HepG2 (cell line): ENCODE data around the gene CDK1. TPM values are rescaled to one million over a fixed set of nuclear protein-coding genes. Genes with fewer than 3 reads are reported as not detected.

Experiments
- ATAC-seq: fragments of 200-7000 bp; cut with Tn5 transposase; 3 replicates; pipeline ENCODE4 v1.9.1; 2020; ENCODE audit warnings: mild to moderate bottlenecking, moderate library complexity
- BruUV-seq: library from RNA; stranded (reverse); fragments of 400-500 nt; replicated peaks from 2 replicates; lab custom pipeline; 2021; lab: Mats Ljungman, UMichigan
- CTCF ChIA-PET: fragments of 300-600 bp; formaldehyde crosslinking; extraction: SDS; loops from one replicate; lab custom pipeline; 2021; ENCODE audit warnings: low total read pairs, inconsistent platforms, low intra/inter-chr PET ratio; lab: Yijun Ruan, JAX
- POLR2A ChIA-PET: fragments of 350-600 bp; sonication (Branson Sonifier 250); formaldehyde crosslinking; loops from one replicate; lab custom pipeline; 2020; ENCODE audit warnings: antibody characterized with exemption, inconsistent platforms; lab: Yijun Ruan, JAX
- DNase-seq: peaks from one replicate; pipeline ENCODE4 v3.0.0-alpha.2; 2015; ENCODE audit warnings: low spot score
- FAIRE-seq: peaks from 3 replicates; lab custom pipeline; 2011; peaks lifted over from hg19 to GRCh38; lab: Jason Lieb, UNC
- H2AFZ ChIP-seq: one replicate; pipeline ENCODE4 v1.6.1; 2011; ENCODE audit warnings: low read length, inconsistent platforms
- H3K27ac ChIP-seq: fragments of 300-600 bp; 3 replicates; pipeline ENCODE4 v1.8.0; 2011; ENCODE audit warnings: mixed run types, mild to moderate bottlenecking, mixed read lengths, low read length, inconsistent platforms; ENCODE audit not compliant: insufficient read depth; ENCODE audit errors: extremely low read length
- H3K27me3 ChIP-seq, 2 experiments: fragments of 200-600 bp in 1 of 2; 2 replicates in 1 of 2; 3 replicates in 1 of 2; pipeline versions ENCODE4 v1.6.0 to v1.8.0; 2011; ENCODE audit warnings: low read length in 2 of 2, mild to moderate bottlenecking in 2 of 2, moderate library complexity in 2 of 2, inconsistent platforms in 1 of 2; ENCODE audit not compliant: insufficient read depth in 2 of 2, control insufficient read depth in 1 of 2
- H3K36me3 ChIP-seq, 2 experiments: fragments of 200-600 bp in 1 of 2; replicated peaks in 1 of 2; 2 replicates in 1 of 2; 3 replicates in 1 of 2; pipeline versions ENCODE4 v1.5.1 to v1.8.0; 2011; ENCODE audit warnings: low read length in 2 of 2, inconsistent platforms in 1 of 2; ENCODE audit not compliant: insufficient read depth in 2 of 2, control insufficient read depth in 1 of 2
- H3K4me1 ChIP-seq: 2 replicates; pipeline ENCODE4 v1.5.1; 2012; ENCODE audit warnings: low read length, inconsistent platforms; ENCODE audit not compliant: insufficient read depth
- H3K4me2 ChIP-seq: 2 replicates; pipeline ENCODE4 v1.6.0; 2011; ENCODE audit warnings: low read depth, low read length, inconsistent platforms
- H3K4me3 ChIP-seq, 3 experiments: fragments of 200-600 bp in 1 of 3; sonication (generic), shearing (Covaris generic) in 1 of 3; replicated peaks in 1 of 3; 2 replicates each; pipeline ENCODE4 v1.5.1; 2011 to 2016; ENCODE audit warnings: low read length in 3 of 3, inconsistent platforms in 2 of 3, low read depth in 2 of 3, mild to moderate bottlenecking in 2 of 3, control low read depth in 1 of 3, mixed read lengths in 1 of 3; ENCODE audit not compliant: insufficient read depth in 1 of 3
- H3K79me2 ChIP-seq: one replicate; pipeline ENCODE4 v1.6.1; 2011; ENCODE audit warnings: low read length, inconsistent platforms; ENCODE audit not compliant: insufficient read depth
- H3K9ac ChIP-seq: 2 replicates; pipeline ENCODE4 v1.6.0; 2011; ENCODE audit warnings: mild to moderate bottlenecking, low read depth, low read length, inconsistent platforms; ENCODE audit not compliant: insufficient read depth
- H3K9me3 ChIP-seq: 2 replicates; pipeline ENCODE4 v1.5.1; 2012; ENCODE audit warnings: mild to moderate bottlenecking, low read length
- H4K20me1 ChIP-seq: 2 replicates; pipeline ENCODE4 v1.6.0; 2011; ENCODE audit warnings: inconsistent platforms, mild to moderate bottlenecking, low read length, moderate library complexity; ENCODE audit not compliant: insufficient read depth
- CBFB ChIP-seq: sonication (generic); formaldehyde crosslinking; IDR thresholded peaks from 2 replicates; pipeline ENCODE4 v1.4.0; 2020; ENCODE audit warnings: missing genetic modification reagents
- CEBPG ChIP-seq: IDR thresholded peaks from 2 replicates; pipeline ENCODE4 v1.6.1; 2016
- CENPT ChIP-seq: sonication (generic); formaldehyde crosslinking; IDR thresholded peaks from 2 replicates; pipeline ENCODE4 v1.8.0; 2022; ENCODE audit warnings: low read depth, mild to moderate bottlenecking, moderate library complexity, missing genetic modification reagents
- FUBP1 ChIP-seq: sonication (generic); formaldehyde crosslinking; IDR thresholded peaks from 2 replicates; pipeline ENCODE4 v1.5.1; 2020; ENCODE audit warnings: missing genetic modification reagents, mild to moderate bottlenecking, borderline replicate concordance
- HMG20A ChIP-seq: IDR thresholded peaks from 2 replicates; pipeline ENCODE4 v1.6.1; 2016; ENCODE audit warnings: borderline replicate concordance
- HNF1A ChIP-seq, 2 experiments: sonication (generic) in 1 of 2; formaldehyde crosslinking in 1 of 2; IDR thresholded peaks; 2 replicates each; pipeline versions ENCODE4 v1.4.0 to v1.6.1; 2016 to 2020; ENCODE audit warnings: borderline replicate concordance in 1 of 2, low read depth in 1 of 2, mild to moderate bottlenecking in 1 of 2, missing genetic modification reagents in 1 of 2
- KDM2A ChIP-seq: sonication (generic); formaldehyde crosslinking; IDR thresholded peaks from 2 replicates; pipeline ENCODE4 v1.4.0; 2020; ENCODE audit warnings: low read depth, missing genetic modification reagents, borderline replicate concordance
- KDM3A ChIP-seq: IDR thresholded peaks from 2 replicates; pipeline ENCODE4 v1.6.1; 2018; ENCODE audit warnings: low read depth, missing compliant biosample characterization
- MBD4 ChIP-seq: IDR thresholded peaks from 2 replicates; pipeline ENCODE4 v1.6.1; 2012; ENCODE audit warnings: low read length, inconsistent platforms, borderline replicate concordance
- NCOA1 ChIP-seq: sonication (generic); formaldehyde crosslinking; IDR thresholded peaks from 2 replicates; pipeline ENCODE4 v1.9.0; 2021; ENCODE audit warnings: missing genetic modification reagents
- PRDM4 ChIP-seq: sonication (generic); formaldehyde crosslinking; IDR thresholded peaks from 2 replicates; pipeline ENCODE4 v1.9.0; 2021; ENCODE audit warnings: missing genetic modification reagents, borderline replicate concordance
- RARG ChIP-seq: sonication (generic); formaldehyde crosslinking; IDR thresholded peaks from 2 replicates; pipeline ENCODE4 v1.4.0; 2020; ENCODE audit warnings: low read depth, mild to moderate bottlenecking, missing genetic modification reagents
- TSC22D2 ChIP-seq: sonication (generic); formaldehyde crosslinking; IDR thresholded peaks from 2 replicates; pipeline ENCODE4 v1.5.1; 2020; ENCODE audit warnings: missing genetic modification reagents, mild to moderate bottlenecking, borderline replicate concordance
- ZNF775 ChIP-seq: sonication (generic); formaldehyde crosslinking; IDR thresholded peaks from 2 replicates; pipeline ENCODE4 v1.4.0; 2020; ENCODE audit warnings: missing genetic modification reagents, mild to moderate bottlenecking, moderate library complexity, borderline replicate concordance
- WGBS: methylation state at CpG from one replicate; pipeline ENCODE4 v1.1.6; 2017; ENCODE audit warnings: low lambda C conversion rate; 5-methylcytosine and 5-hydroxymethylcytosine counted together
- in situ Hi-C: cut with HindIII; loops from 2 replicates; pipeline ENCODE4 v1.10.0; 2017; ENCODE audit warnings: low pct_unique_long_range_greater_than_20kb; ENCODE audit not compliant: extremely low pct_ligation_motif_present
- intact Hi-C: fragments of 100-400 bp; cut with micrococcal nuclease; formaldehyde crosslinking; loops from one replicate; pipeline ENCODE4 v1.10.0; 2022; ENCODE audit not compliant: unreplicated experiment
- polyA plus RNA-seq, 8 experiments: library from polyadenylated mRNA; depleted of rRNA in 3 of 8; stranded (reverse) in 7 of 8; unstranded in 1 of 8; fragments of >200 nt; fragmentation: Illumina TruSeq in 4 of 8; extraction: Trizol in 4 of 8; gene quantifications; 2 replicates each; pipeline versions ENCODE4 v1.2.1 to v1.2.3, GENCODE V29; 2011 to 2016; ENCODE audit warnings: low read depth in 4 of 8, missing spikeins in 1 of 8, mixed read lengths in 1 of 8; ENCODE audit not compliant: insufficient read depth in 1 of 8
- total RNA-seq, 5 experiments: library from RNA; depleted of rRNA; stranded (reverse); fragments of >200 nt; fragmentation: Illumina TruSeq; extraction: Trizol; gene quantifications; 2 replicates each; pipeline ENCODE4 v1.2.3, GENCODE V29; 2016; ENCODE audit warnings: low read depth in 1 of 5
- TF ChIP-seq, protein P1 (sequence below): IDR thresholded peaks from 2 replicates; pipeline ENCODE4 v1.6.1; 2016; ENCODE audit warnings: control low read depth

CDK1 gene
- total and polyA plus RNA-seq, 2 of the 13 experiments (the other 11 are each of a cell fraction or from before 2014, with no cell fraction given) = 42.6 to 132 TPM

DNA sequence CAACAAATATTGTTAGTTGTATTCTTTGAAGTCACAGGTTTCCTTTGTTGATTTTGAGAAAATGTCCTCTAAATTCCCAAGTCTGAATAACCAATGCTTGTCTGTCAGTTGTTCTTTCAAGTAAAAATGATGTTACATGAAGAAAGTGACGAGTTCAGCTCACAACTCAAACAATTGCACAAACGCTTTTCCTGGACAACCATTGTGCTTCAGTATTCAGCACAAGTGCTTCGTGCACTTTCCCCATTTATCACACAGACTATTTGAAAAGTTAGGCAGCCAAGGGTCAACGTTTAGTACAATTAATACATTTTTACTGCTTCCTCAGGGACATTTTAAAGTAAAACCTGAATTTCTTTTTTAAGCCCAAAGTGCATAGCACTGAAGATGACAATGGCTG, 44.5 kb downstream of the CDK1 start:
- Histone ChIP-seq H3K4me2 (no peak overlapping the region), H3K9ac (no peak overlapping the region), H3K27me3 (no peaks in the 10 kb centered on the region), H3K4me3 (no peak overlapping the region), H3K9me3 (no peaks in the 10 kb centered on the region), H3K27ac (no peak overlapping the region), H3K4me1 (peaks cover 8% of the 10 kb centered on the region; the same call in 1 of the 2 replicates), H3K79me2 (no peaks in the 10 kb centered on the region), H3K36me3 (no peaks in the 10 kb centered on the region), H2AFZ (no peak overlapping the region), H4K20me1 (no peaks in the 10 kb centered on the region)
- CTCF ChIA-PET = no interaction called here
- FAIRE-seq (no peak), ATAC-seq (no peak), DNase-seq (no peak)
- in situ Hi-C loops = loop anchor here (5.0 to 25.0 kb wide), 3 partner anchors 142 to 789 kb away; no protein-coding TSS in a partner anchor
- POLR2A ChIA-PET = no interaction called here
- BruUV-seq = no TSS peak
- 20% methylated on average over 4 of the region's 4 CpGs for WGBS
- intact Hi-C loops = loop anchor here (10.0 kb wide), 1 partner anchor 322 kb away; no protein-coding TSS in a partner anchor
- TF ChIP-seq NCOA1 (no peak), CEBPG (CRISPR knock-in tag) (no peak), TSC22D2 (no peak), FUBP1 (CRISPR knock-in tag) (no peak), MBD4 (no peak), ZNF775 (CRISPR knock-in tag) (no peak), PRDM4 (CRISPR knock-in tag) (no peak), HMG20A (no peak), CENPT (CRISPR knock-in tag) (no peak), KDM3A (CRISPR knock-in tag) (no peak), CBFB (CRISPR knock-in tag) (no peak), KDM2A (no peak), HNF1A (IDR thresholded peaks at IDR 0.05; ENCODE audit: low read depth) (no peak), HNF1A (CRISPR knock-in tag; IDR thresholded peaks at IDR 0.05; ENCODE audit: borderline replicate concordance) (no peak), RARG (CRISPR knock-in tag) (no peak)
- TF ChIP-seq, protein P1, sequence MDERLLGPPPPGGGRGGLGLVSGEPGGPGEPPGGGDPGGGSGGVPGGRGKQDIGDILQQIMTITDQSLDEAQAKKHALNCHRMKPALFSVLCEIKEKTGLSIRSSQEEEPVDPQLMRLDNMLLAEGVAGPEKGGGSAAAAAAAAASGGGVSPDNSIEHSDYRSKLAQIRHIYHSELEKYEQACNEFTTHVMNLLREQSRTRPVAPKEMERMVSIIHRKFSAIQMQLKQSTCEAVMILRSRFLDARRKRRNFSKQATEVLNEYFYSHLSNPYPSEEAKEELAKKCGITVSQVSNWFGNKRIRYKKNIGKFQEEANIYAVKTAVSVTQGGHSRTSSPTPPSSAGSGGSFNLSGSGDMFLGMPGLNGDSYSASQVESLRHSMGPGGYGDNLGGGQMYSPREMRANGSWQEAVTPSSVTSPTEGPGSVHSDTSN = no peak
